Measurements from ENCODE around the gene SNX21.
"Not testable (repeated sequence)": the region's sequence is repeated elsewhere in the genome, so short reads cannot be mapped to it uniquely, and the experiment has no call there.

Gene SNX21, protein sequence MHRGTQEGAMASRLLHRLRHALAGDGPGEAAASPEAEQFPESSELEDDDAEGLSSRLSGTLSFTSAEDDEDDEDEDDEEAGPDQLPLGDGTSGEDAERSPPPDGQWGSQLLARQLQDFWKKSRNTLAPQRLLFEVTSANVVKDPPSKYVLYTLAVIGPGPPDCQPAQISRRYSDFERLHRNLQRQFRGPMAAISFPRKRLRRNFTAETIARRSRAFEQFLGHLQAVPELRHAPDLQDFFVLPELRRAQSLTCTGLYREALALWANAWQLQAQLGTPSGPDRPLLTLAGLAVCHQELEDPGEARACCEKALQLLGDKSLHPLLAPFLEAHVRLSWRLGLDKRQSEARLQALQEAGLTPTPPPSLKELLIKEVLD

DNA sequence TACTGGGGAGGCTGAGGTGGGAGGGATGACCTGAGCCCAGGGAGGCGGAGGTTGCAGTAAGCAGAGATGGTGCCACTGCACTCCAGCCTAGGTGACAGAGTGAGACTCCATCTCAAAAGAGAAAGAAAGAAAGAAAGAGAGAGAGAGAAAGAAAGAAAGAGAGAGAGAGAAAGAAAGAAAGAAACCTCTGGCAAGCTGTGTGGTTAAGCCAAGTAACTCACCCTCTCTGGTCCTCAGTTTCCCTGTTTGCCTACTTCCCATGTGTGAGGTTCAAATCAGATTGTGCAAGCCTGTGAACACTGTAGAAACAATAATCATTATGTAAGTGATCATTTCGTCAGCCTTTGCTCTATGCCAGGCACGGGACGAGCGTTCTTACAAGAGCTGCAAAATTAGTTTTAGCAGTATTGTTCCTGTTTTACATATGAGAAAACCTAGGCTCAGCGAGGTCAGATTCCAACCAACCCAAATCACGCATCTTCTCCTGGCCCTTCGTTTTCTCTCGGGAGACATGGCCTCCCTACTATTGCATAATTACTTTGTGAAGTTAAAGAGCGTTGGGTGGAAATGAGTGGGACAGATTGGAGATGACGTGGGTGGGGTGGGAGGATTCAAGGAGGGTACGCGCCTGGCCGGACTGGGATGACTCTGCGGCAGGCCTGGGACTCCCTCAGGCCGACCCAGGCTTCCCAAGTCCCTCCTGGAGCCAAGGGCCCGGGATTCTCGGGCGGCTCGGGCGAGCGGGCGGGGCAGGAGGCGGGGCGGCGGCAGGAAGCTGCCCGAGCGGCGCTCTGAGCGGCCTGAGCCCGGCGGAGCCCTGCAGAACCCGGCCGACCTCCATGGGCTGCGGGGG is at the start of gene SNX21:
SNX21 (plus strand) TSS at position 770 of the 853 bp plus-strand sequence. CDS start 121 bp downstream, outside the sequence.
- Mint-ChIP-seq H3K27ac (peak within 1 kb of the TSS; percentile 27 to 92), H3K4me3 (peak within 1 kb of the TSS; percentile 82 to 91), H3K27me3 (no peaks in the 10 kb centered on the region), H3K4me1 (peaks cover 11% of the 10 kb centered on the region), H3K9me3 (no peaks in the 10 kb centered on the region)
- peak; percentile 30 to 35 for DNase-seq
- ATAC-seq, result peak; percentile 76

DNA sequence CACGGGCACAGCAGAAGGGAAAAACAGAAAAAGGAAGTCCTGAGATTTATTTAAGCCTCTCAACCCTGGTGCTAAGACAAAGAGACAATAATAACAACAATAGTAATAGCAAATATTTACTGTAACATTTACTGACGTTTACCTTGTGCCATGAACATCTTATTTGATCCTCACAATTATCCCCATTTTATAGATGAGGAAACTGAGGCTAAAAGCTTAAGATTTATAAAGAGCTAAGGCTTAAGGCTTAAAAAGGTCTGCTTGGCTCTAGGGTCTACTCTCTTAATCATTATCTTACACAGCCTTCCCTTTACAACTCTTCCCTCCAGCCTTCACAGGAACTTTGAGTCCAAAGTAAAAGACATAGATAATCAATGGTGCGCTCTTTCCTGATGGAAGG is 45.2 kb upstream of the SNX21 start:
- no peak overlapping the region for H3K27ac Mint-ChIP-seq
- peaks cover 14% of the 10 kb centered on the region for H3K4me1 Mint-ChIP-seq

DNA sequence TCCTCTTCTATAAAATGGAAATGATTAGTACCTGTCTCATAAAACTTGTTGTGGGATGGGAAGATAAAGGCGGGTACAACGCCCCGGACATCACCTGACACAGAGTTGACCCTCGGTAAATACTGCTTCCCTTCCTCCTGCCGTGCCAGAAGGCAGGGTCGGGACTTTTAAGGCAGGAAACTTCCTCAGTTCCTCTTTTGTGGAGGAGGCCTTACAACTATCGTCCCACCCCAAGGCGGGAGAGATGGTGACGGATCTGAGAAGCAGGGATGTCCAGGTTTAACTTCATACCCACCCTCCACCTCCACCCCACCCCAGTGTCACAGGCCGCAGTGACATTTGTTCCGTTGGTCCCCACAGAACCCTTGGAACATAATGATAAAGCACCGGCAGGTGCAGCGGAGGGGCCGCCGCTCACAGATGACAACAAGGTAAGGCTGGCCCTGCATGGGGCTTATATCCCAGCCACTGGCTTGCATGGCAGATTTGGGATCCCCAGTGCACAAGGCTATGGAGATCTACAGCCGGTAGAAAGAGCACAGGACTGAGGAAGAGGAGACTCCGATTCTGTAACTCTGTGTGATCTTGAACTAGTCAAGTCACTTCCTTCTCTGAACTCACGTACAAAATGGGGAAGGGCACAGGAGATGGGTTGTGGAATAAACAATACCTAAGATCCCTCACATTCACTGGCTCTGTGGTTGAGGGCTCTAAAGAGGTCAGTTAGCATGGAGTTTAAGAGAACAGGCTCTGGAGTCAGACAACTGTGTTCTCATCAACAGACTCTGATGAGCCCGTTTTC is 41.1 kb upstream of the SNX21 start:
- DNase-seq (no peak), ATAC-seq (no peak)
- Mint-ChIP-seq H3K27ac (peak overlapping the region; percentile 94 to 97), H3K4me3 (peak overlapping the region; percentile 88 to 91), H3K4me1 (peaks cover 19% of the 10 kb centered on the region), H3K27me3 (no peaks in the 10 kb centered on the region), H3K9me3 (no peaks in the 10 kb centered on the region)

More for the DNA sequence above, 45.2 kb upstream of the SNX21 start:
- ATAC-seq (no peak), DNase-seq (no peak)
- no peaks in the 10 kb centered on the region for H3K9me3 Mint-ChIP-seq
- no peak overlapping the region for H3K4me3 Mint-ChIP-seq
- no peaks in the 10 kb centered on the region for H3K27me3 Mint-ChIP-seq

DNA sequence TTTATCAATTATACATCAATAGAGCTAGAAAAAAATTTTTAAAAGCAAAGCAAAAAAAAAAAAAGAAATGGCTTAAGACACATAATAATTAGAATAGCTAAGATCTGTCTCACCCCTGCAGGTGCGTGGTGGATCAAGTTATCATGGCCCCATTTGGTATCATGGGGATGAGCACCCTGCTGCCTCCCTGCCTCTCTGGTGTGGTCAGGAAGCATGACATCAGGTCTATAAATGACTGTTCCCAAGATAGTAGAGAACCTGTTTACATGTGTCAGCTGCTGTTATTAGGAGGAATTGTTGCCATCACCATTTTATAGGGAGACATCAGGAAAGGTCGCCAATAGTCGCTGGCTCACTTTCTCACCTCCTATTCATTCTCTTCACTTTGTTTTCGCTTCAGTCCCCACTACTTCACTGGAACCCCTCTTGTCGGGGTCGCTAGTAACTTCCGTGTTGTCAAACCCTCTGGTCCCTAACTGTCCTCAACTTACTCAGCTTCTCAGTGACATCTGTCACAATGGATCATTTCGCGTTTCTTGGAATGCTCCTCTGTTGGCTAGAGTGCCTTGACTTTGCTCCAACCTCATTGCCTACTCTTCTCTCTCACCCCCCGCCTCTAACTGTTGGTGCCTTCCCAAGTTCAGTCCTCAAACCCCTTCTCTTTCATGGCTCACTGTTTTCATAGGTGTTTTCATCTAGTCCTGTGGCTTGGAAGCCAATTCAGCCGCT is 37.1 kb upstream of the SNX21 start:
- Mint-ChIP-seq H3K9me3 (no peaks in the 10 kb centered on the region), H3K4me1 (peaks cover 32% of the 10 kb centered on the region), H3K4me3 (no peak overlapping the region), H3K27me3 (no peaks in the 10 kb centered on the region), H3K27ac (peak overlapping the region in 1 of 2 donors; percentile 46)
- no peak for ATAC-seq
- DNase-seq, result no peak

DNA sequence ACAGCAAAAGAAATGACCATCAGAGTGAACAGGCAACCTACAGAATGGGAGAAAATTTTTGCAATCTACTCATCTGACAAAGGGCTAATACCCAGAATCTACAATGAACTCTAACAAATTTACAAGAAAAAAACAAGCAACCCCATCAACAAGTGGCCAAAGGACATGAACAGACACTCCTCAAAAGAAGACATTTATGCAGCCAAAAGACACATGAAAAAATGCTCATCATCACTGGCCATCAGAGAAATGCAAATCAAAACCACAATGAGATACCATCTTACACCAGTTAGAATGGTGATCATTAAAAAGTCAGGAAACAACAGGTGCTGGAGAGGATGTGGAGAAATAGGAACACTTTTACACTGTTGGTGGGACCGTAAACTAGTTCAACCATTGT is 36.1 kb upstream of the SNX21 start:
- H3K27me3 Mint-ChIP-seq, H3K9me3 Mint-ChIP-seq, H3K4me3 Mint-ChIP-seq, ATAC-seq, DNase-seq, H3K27ac Mint-ChIP-seq: not testable (repeated sequence)
- peaks cover 27% of the 10 kb centered on the region for H3K4me1 Mint-ChIP-seq

DNA sequence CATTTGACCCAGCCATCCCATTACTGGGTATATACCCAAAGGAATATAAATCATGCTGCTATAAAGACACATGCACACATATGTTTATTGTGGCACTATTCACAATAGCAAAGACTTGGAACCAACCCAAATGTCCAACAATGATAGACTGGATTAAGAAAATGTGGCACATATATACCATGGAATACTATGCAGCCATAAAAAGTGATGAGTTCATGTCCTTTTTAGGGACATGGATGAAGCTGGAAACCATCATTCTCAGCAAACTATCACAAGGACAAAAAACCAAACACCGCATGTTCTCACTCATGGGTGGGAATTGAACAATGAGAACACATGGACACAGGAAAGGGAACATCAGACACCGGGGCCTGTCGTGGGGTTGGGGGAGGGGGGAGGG is 35.6 kb upstream of the SNX21 start:
- H3K9me3 Mint-ChIP-seq, DNase-seq, H3K27ac Mint-ChIP-seq, ATAC-seq, H3K27me3 Mint-ChIP-seq, H3K4me3 Mint-ChIP-seq: not testable (repeated sequence)
- peaks cover 23% of the 10 kb centered on the region for H3K4me1 Mint-ChIP-seq

DNA sequence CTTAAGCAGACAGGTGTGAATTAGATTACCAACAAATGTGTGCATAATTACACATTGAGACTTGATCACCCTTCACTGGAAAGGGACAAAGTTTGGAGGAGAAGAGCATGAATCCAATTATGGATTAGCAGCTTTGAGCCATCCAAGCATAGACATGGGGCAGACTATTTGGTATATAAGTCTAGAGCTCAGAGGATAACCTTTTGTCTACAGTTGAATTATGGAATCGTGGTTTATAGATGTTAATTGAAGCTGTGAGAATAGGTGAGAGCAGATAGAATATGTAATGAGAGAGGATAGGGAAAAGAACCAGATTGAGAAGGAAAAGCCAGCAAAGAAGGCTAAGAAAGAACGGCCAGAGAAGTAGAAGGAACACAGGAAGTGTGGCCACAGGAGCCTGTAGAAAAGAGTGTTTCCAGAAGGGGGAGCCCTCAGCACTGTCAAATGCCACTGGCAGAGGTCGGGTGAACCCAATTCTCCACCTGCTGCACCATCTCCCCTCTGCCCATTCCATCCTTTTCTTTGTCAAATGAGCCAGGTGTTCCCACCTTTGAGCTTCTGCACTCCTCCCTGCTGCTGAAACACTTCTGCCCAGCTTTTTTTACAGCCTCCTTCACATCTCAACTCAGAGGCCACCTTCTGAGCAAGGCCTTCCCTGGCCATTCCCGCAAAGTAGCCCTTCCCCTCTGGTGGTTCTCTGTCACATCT is 34.5 kb upstream of the SNX21 start:
- ATAC-seq (peak; percentile 91), DNase-seq (peak; percentile 52 to 67)
- peak overlapping the region in 1 of 2 donors; percentile 41 for H3K27ac Mint-ChIP-seq
- H3K9me3 Mint-ChIP-seq, result no peaks in the 10 kb centered on the region
- peaks cover 20% of the 10 kb centered on the region for H3K4me1 Mint-ChIP-seq
- H3K4me3 Mint-ChIP-seq, result no peak overlapping the region
- H3K27me3 Mint-ChIP-seq, result no peaks in the 10 kb centered on the region

DNA sequence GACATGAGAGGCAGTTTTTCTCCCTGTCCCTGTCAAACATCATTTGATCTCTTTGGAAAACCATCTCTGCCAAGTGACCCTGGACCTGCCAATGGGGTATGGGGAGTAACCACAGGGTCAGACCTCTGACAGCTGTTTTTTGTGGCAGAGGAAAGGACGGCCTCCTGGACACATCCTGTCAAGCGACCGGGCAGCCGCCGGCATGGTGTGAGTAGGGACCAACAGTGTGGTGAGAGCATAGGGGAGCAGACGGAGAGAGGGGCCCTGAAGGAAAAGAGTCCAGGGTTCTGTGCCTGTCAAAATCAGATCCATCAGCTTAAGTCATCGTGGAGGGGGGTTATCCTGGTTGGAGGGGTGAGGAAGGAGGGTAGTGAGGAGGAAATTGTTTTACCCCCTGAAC is 31.7 kb upstream of the SNX21 start:
- DNase-seq (no peak), ATAC-seq (no peak)
- Mint-ChIP-seq H3K9me3 (no peaks in the 10 kb centered on the region), H3K4me1 (peaks cover 15% of the 10 kb centered on the region), H3K4me3 (no peak overlapping the region), H3K27ac (no peak overlapping the region), H3K27me3 (no peaks in the 10 kb centered on the region)

DNA sequence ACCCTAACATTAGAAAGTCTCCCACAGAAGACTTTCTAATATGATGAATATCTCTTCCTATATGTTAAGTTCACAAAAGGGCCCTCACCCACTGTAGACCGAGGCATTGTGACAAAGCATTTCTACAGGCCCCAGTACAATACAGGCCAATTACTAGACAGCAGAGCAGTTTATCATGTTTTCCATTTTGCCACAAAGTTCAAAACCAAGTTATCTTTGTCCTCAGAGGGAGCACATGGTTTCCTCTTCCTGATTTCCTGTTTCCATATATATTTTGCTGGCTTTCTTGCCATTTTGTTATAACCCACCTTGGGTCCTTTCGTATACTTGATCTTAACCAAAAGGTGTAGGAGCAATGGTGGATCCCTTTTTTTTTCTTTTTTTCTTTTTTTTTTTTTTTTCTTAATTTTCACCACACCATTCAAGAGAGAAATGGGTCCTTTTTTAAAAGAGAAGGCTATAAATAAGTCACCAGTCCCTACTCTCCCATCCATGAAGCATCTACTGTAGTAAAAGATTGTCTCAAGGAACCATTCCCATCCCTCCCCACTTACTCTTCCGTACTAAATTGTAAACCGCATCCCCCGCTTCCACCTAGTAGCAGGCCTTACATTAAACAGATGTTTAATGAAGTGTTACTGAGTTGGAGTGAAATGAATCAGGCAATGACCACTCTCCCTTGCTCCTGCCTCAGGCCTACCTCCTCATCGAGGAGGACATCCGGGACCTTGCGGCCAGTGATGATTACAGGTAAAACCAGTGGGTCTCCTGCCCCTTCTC is 23.2 kb upstream of the SNX21 start:
- Mint-ChIP-seq H3K4me1 (peaks cover 21% of the 10 kb centered on the region), H3K27ac (no peak overlapping the region), H3K9me3 (no peaks in the 10 kb centered on the region), H3K4me3 (no peak overlapping the region), H3K27me3 (no peaks in the 10 kb centered on the region)
- no peak for ATAC-seq
- no peak for DNase-seq

DNA sequence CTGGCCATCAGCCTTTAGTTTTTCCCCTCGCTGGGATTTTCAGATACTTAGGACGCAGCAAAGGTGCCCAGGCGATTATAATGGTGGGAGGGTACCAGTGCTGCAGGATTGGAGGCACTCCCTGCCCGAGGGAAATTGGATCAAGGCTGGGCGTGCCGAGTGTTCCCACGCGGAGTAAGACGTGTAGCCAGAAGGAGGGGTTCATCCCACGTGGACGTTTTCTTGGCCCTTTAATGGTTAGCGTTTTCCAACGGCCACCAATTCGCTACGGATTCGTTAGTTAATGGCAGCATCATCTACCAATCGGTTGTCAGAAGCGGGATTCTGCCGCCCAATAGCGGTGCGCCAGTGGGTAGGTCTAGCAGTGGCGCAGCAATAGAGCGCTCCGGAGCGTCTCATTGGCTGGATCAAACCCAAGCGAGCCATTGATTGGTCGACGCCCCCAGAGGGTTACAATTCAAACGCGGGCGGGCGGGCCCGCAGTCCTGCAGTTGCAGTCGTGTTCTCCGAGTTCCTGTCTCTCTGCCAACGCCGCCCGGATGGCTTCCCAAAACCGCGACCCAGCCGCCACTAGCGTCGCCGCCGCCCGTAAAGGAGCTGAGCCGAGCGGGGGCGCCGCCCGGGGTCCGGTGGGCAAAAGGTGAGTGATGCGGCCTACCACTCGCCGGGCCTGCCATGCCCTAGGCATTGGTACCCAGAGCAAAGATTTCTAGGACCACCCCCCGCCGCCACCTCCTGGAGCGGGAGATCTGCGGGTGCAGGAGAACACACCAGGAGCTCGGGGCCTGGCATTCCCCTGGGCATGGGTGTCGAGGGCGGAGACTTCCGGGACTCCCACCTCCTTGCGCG is 21.2 kb upstream of the SNX21 start, which contains the start of gene UBE2C:
UBE2C (plus strand) TSS at position 488 of the 849 bp plus-strand sequence; CDS start at position 540, 52 bp downstream.
- peak; percentile 91 to 98 for DNase-seq
- Mint-ChIP-seq H3K27ac (peak within 1 kb of the TSS; percentile 97 to 99), H3K9me3 (no peaks in the 10 kb centered on the region), H3K4me1 (peaks cover 34% of the 10 kb centered on the region), H3K4me3 (peak within 1 kb of the TSS; percentile 95 to 96), H3K27me3 (no peaks in the 10 kb centered on the region)
- peak; percentile 100 for ATAC-seq

DNA sequence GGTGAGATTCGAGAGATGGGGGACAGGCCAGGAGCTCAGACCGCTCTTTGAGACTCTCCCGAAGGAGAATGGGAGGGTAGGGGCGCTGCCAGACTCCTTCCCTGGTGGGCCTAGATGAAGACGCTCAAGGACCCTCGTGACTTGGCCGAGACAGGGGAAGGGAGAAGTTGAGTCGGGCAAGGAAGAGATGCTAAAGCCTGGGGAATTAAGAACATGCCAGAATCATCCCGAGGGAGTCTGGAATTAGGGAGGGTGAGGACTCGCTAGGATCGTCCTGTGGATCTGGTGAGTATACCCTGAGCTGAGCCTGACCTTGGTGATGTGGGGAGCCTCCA is 20.6 kb upstream of the SNX21 start:
- ATAC-seq, result no peak
- H3K4me1 Mint-ChIP-seq, result peaks cover 34% of the 10 kb centered on the region
- H3K27ac Mint-ChIP-seq, result peak overlapping the region; percentile 97 to 99
- DNase-seq, result no peak
- H3K4me3 Mint-ChIP-seq, result peak overlapping the region; percentile 95 to 96
- no peaks in the 10 kb centered on the region for H3K9me3 Mint-ChIP-seq
- no peaks in the 10 kb centered on the region for H3K27me3 Mint-ChIP-seq

DNA sequence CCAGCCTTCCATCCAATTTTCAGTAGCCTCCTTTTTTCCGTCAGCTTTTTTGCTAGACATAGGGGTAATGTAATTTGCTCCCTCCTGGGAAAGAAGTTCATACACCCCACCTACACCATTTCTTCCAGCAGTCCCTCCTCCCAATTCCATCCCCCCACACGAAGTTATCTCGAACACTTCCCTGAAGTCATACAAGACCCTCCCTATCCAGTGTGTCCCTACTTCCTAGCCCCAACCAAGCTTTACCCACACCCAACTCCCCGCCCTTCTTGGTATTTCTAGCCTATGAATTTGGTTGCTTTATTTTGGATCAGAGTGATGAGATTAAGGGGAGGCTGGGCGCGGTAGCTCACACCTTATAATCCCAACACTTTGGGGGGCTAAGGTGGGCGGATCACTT is 20.1 kb upstream of the SNX21 start:
- no peak for DNase-seq
- peaks cover 34% of the 10 kb centered on the region for H3K4me1 Mint-ChIP-seq
- H3K9me3 Mint-ChIP-seq, result no peaks in the 10 kb centered on the region
- H3K27me3 Mint-ChIP-seq, result no peaks in the 10 kb centered on the region
- no peak for ATAC-seq
- peak overlapping the region; percentile 97 to 99 for H3K27ac Mint-ChIP-seq
- peak overlapping the region; percentile 95 to 96 for H3K4me3 Mint-ChIP-seq

DNA sequence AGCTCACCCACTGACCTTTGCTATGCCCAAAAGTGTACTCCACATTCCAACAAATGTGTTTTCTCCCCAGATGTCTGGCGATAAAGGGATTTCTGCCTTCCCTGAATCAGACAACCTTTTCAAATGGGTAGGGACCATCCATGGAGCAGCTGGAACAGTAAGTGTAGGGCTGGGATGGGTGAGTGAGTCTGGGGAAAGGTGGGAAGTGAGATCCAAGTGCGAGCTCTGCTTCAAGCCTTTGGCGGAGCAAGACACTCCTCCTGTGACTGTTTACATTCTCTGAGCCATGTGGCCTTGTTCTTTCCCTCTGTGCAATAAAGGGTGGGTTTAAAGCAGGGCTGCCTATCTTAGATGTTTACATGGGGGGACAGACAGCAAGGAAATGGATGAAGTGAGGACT is 19.3 kb upstream of the SNX21 start:
- Mint-ChIP-seq H3K9me3 (no peaks in the 10 kb centered on the region), H3K27ac (no peak overlapping the region), H3K4me1 (peaks cover 34% of the 10 kb centered on the region), H3K27me3 (no peaks in the 10 kb centered on the region), H3K4me3 (no peak overlapping the region)
- DNase-seq (no peak), ATAC-seq (no peak)

Measured in stimulated activated naive CD8-positive, alpha-beta T cell treated with anti-CD3 and anti-CD28 coated beads, Interleukin-15, amount 100 ng/mL, for 72 hours (primary cell).